OCI-LY1 (cell line): Measurements from ENCODE around the gene PPP2R3B.
"Not testable (repeated sequence)": the region's sequence is repeated elsewhere in the genome, so short reads cannot be mapped to it uniquely, and the experiment has no call there.

ENCODE experiments used
- H2AFZ ChIP-seq: fragments of 200-600 bp; sonication (generic), shearing (Covaris generic); 2 replicates; pipeline ENCODE4 v1.6.0; 2014; ENCODE audit warnings: antibody characterized with exemption, mild to moderate bottlenecking, low read length
- H3F3A ChIP-seq: fragments of 200-600 bp; sonication (generic), shearing (Covaris generic); 2 replicates; pipeline ENCODE4 v1.6.0; 2014; ENCODE audit warnings: mild to moderate bottlenecking, antibody characterized with exemption, low read length, moderate library complexity; ENCODE audit not compliant: insufficient read depth
- H3K27ac ChIP-seq: fragments of 200-600 bp; sonication (generic); 2 replicates; pipeline ENCODE4 v1.5.1; 2014; ENCODE audit warnings: low read length, mixed run types, mild to moderate bottlenecking, low read depth; ENCODE audit not compliant: poor library complexity, severe bottlenecking
- H3K27me3 ChIP-seq: fragments of 200-600 bp; sonication (generic); 2 replicates; pipeline ENCODE4 v1.6.0; 2014; ENCODE audit warnings: antibody characterized with exemption, mild to moderate bottlenecking, low read length, moderate library complexity; ENCODE audit not compliant: insufficient read depth
- H3K36me3 ChIP-seq: fragments of 200-600 bp; sonication (generic); 2 replicates; pipeline ENCODE4 v1.6.1; 2014; ENCODE audit warnings: mild to moderate bottlenecking, antibody characterized with exemption, low read length, moderate library complexity, mixed read lengths; ENCODE audit not compliant: insufficient read depth
- H3K4me1 ChIP-seq: fragments of 200-600 bp; sonication (generic); 2 replicates; pipeline ENCODE4 v1.5.1; 2014; ENCODE audit warnings: mild to moderate bottlenecking, low read length, moderate library complexity; ENCODE audit not compliant: insufficient read depth, severe bottlenecking
- H3K4me2 ChIP-seq: fragments of 200-600 bp; sonication (generic), shearing (Covaris generic); 2 replicates; pipeline ENCODE4 v1.6.1; 2014; ENCODE audit warnings: low read length
- H3K4me3 ChIP-seq: fragments of 200-600 bp; sonication (generic); 2 replicates; pipeline ENCODE4 v1.5.1; 2014; ENCODE audit warnings: low read length, low read depth, mild to moderate bottlenecking, mixed read lengths; ENCODE audit not compliant: poor library complexity, severe bottlenecking
- H3K79me2 ChIP-seq: fragments of 200-600 bp; shearing (Covaris generic); 2 replicates; pipeline ENCODE4 v1.6.1; 2016; ENCODE audit warnings: mixed run types, low read length, mixed read lengths; ENCODE audit not compliant: insufficient read depth
- H3K9ac ChIP-seq: fragments of 200-600 bp; sonication (generic), shearing (Covaris generic); 2 replicates; pipeline ENCODE4 v1.6.1; 2014; ENCODE audit warnings: mild to moderate bottlenecking, low read length, mixed read lengths
- H3K9me2 ChIP-seq: fragments of 200-600 bp; sonication (generic), shearing (Covaris generic); 2 replicates; pipeline ENCODE4 v1.6.1; 2014; ENCODE audit warnings: low read depth, mild to moderate bottlenecking, low read length, mixed read lengths
- H3K9me3 ChIP-seq: fragments of 200-600 bp; shearing (Covaris generic); 2 replicates; pipeline ENCODE4 v1.6.1; 2014; ENCODE audit warnings: low read length, mixed read lengths
- H4K20me1 ChIP-seq: fragments of 200-600 bp; sonication (generic), shearing (Covaris generic); 2 replicates; pipeline ENCODE4 v1.6.0; 2016; ENCODE audit warnings: mild to moderate bottlenecking, low read length; ENCODE audit not compliant: insufficient read depth
- CTCF ChIP-seq: fragments of 200-600 bp; sonication (generic), shearing (Covaris generic); IDR thresholded peaks from 2 replicates; pipeline ENCODE4 v1.5.1; 2017; ENCODE audit warnings: mild to moderate bottlenecking, antibody characterized with exemption, low read length, moderate library complexity, mixed read lengths
- EZH2 ChIP-seq: fragments of 200-600 bp; sonication (generic), shearing (Covaris generic); IDR thresholded peaks from 2 replicates; pipeline ENCODE4 v1.8.0; 2017; ENCODE audit warnings: borderline replicate concordance, mixed run types, mild to moderate bottlenecking, antibody characterized with exemption, low read length, moderate library complexity, mixed read lengths

The PPP2R3B gene

GRCh38 chrX:351736-352135 is 35.0 kb downstream of the PPP2R3B start:
- H3K4me1 ChIP-seq = peaks cover 24% of the 10 kb centered on the region
- no peak for TF ChIP-seq CTCF
- TF ChIP-seq EZH2 = no peak
- H3K4me3 ChIP-seq = no peak overlapping the region
- H3K9ac ChIP-seq = no peak overlapping the region
- H3K27ac ChIP-seq = no peak overlapping the region
- no peaks in the 10 kb centered on the region for H3K9me2 ChIP-seq
- no peaks in the 10 kb centered on the region for H3K9me3 ChIP-seq
- H2AFZ ChIP-seq = no peak overlapping the region
- H3F3A ChIP-seq = no peaks in the 10 kb centered on the region
- H4K20me1 ChIP-seq = no peaks in the 10 kb centered on the region
- no peak overlapping the region for H3K4me2 ChIP-seq
- no peaks in the 10 kb centered on the region for H3K27me3 ChIP-seq
- peaks cover 18% of the 10 kb centered on the region for H3K79me2 ChIP-seq
- H3K36me3 ChIP-seq = peaks cover 91% of the 10 kb centered on the region

- not testable (repeated sequence) for H3K9me2 ChIP-seq, H3K27ac ChIP-seq, H3K4me3 ChIP-seq, H3K27me3 ChIP-seq, H3K9me3 ChIP-seq, H4K20me1 ChIP-seq, H3K9ac ChIP-seq, H3F3A ChIP-seq, H2AFZ ChIP-seq, H3K4me2 ChIP-seq
- H3K4me1 ChIP-seq = peaks cover 20% of the 10 kb centered on the region
- peaks cover 91% of the 10 kb centered on the region for H3K36me3 ChIP-seq
- H3K79me2 ChIP-seq = peaks cover 17% of the 10 kb centered on the region
These were observed 35.4 kb downstream of the PPP2R3B start for GRCh38 chrX:351324-351641.

GRCh38 chrX:350534-351323 is 36.0 kb downstream of the PPP2R3B start:
- Histone ChIP-seq H3K4me3 (no peak overlapping the region), H3K4me1 (peaks cover 14% of the 10 kb centered on the region), H4K20me1 (no peaks in the 10 kb centered on the region), H2AFZ (no peak overlapping the region), H3F3A (no peaks in the 10 kb centered on the region), H3K9me2 (no peaks in the 10 kb centered on the region), H3K27me3 (no peaks in the 10 kb centered on the region), H3K79me2 (peaks cover 14% of the 10 kb centered on the region), H3K9me3 (no peaks in the 10 kb centered on the region), H3K27ac (no peak overlapping the region), H3K9ac (no peak overlapping the region), H3K36me3 (peaks cover 89% of the 10 kb centered on the region), H3K4me2 (no peak overlapping the region)
- TF ChIP-seq EZH2 (no peak), CTCF (0 out of 2 replicates have a peak, but pooled peaks have one; percentile 6)

GRCh38 chrX:350148-350533 is 36.6 kb downstream of the PPP2R3B start:
- no peaks in the 10 kb centered on the region for H3K27me3 ChIP-seq
- H3K36me3 ChIP-seq = peaks cover 88% of the 10 kb centered on the region
- H3F3A ChIP-seq = no peaks in the 10 kb centered on the region
- H3K4me1 ChIP-seq = peaks cover 8% of the 10 kb centered on the region
- no peaks in the 10 kb centered on the region for H3K9me3 ChIP-seq
- H4K20me1 ChIP-seq = no peaks in the 10 kb centered on the region
- no peak overlapping the region for H3K4me2 ChIP-seq
- peaks cover 14% of the 10 kb centered on the region for H3K79me2 ChIP-seq
- no peak overlapping the region for H3K9ac ChIP-seq
- no peak overlapping the region for H2AFZ ChIP-seq
- no peaks in the 10 kb centered on the region for H3K9me2 ChIP-seq
- no peak overlapping the region for H3K4me3 ChIP-seq
- no peak overlapping the region for H3K27ac ChIP-seq
- TF ChIP-seq EZH2 (no peak), CTCF (no peak)
